ENCODE data around the gene SYNM.

SYNM gene

GRCh38 chr15:99137111-99137546 lies 32.2 kb downstream of the SYNM start:
- peak in 1 of 10 donors; percentile 79 for DNase-seq
- intact Hi-C loops (cut with DNase I), result no loop called here

GRCh38 chr15:99137877-99138276 lies 33.0 kb downstream of the SYNM start:
- peak in 2 of 10 donors; percentile 66 to 70 for DNase-seq
- intact Hi-C loops (cut with DNase I), result no loop called here

DNA sequence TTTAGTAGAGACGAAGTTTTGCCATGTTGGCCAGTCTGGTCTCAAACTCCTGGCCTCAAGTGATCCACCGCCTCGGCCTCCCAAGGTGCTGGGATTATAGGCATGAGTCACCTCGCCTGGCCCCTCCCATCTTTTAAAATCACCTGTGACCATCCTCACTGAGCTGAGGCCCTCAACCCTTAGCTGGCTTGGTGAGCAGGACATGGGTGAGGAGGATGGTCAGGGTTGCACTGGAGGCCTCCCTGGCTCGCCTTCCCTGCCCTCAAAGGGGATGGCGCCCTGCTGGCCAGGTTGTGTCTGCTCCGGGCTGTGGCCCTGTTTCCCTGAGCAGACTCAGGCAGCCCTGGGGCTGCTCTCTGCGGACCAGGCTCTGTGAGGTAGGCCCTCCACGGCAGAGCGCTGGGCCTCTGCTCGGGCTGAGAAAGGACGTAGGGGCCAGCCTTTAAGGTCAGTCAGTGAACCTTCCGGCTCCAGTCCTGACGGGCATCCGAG lies 33.7 kb downstream of the SYNM start:
- peak in 1 of 10 donors; percentile 75 for DNase-seq
- intact Hi-C loops (cut with DNase I), result no loop called here

- no peak for DNase-seq
- intact Hi-C loops (cut with DNase I), result no loop called here
These were observed 34.4 kb downstream of the SYNM start for GRCh38 chr15:99139276-99139675.

GRCh38 chr15:99140590-99140989 lies 35.7 kb downstream of the SYNM start:
- intact Hi-C loops (cut with DNase I), result no loop called here
- no peak for DNase-seq

GRCh38 chr15:99141943-99142342 lies 37.1 kb downstream of the SYNM start:
- intact Hi-C loops (cut with DNase I), result no loop called here
- DNase-seq, result no peak

DNA sequence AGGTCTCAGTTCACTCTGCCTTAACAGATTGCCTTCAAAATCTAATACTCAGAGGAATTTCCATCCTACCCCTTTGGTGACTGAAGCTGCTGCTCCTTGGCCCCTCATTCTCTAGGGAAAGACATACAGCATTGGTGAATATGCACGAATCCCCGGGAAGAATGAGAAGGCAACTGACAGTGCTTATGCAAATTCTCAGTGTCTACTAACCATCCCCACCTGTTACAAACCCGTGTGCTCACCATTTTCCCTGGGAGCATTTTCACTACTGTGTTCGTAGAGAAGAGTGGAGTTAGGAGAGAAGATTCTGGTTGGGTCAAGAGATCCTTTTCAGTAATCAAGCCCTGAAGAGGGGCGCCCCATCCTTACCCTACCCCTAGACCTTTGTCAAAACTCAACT lies 37.7 kb downstream of the SYNM start:
- no peak for DNase-seq
- intact Hi-C loops (cut with DNase I), result no loop called here

GRCh38 chr15:99143242-99143641 lies 38.4 kb downstream of the SYNM start:
- intact Hi-C loops (cut with DNase I), result no loop called here
- no peak for DNase-seq

- DNase-seq, result peak in 2 of 10 donors; percentile 24 to 52
- intact Hi-C loops (cut with DNase I), result no loop called here
These were observed 39.1 kb downstream of the SYNM start for GRCh38 chr15:99143655-99144610.

DNA sequence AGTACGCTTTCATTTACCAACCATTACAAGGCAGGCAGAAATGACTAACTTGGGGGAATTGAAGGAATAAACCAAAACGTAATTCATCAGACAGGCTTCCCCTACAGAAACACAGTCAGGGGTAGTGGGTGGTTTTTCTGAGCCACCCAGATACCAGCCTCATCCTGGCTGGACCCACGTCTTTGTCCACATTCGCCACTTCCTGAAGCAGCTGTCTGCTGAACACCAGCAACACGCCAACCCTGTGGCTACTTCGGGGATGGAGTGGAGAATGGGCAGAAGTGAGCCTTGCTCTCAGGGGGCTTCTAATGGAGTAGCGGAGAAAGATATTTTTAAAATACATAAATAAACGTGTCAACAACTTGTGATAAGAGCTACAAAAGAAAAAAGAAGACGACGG lies 40.1 kb downstream of the SYNM start:
- no peak for DNase-seq
- intact Hi-C loops (cut with DNase I), result no loop called here

GRCh38 chr15:99145778-99146177 lies 40.9 kb downstream of the SYNM start:
- intact Hi-C loops (cut with DNase I), result no loop called here
- DNase-seq, result no peak

DNA sequence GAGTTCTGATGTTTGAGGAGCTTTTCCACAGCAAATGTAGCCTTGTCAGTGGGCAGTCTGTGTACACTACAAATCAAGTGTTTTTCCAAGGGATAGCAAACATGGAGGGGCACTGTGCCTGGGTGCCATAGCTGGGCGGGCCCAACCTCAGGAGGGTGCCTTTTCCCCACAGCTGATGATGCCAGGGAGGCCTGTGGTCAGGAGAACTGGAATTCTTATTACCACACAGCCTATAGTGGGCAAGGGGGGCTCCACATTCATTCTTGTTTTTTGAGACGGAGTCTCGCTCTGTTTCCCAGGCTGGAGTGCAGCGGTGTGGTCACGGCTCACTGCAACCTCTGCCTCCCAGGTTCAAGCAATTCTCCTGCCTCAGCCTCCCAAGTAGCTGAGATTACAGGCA lies 41.8 kb downstream of the SYNM start:
- no peak for DNase-seq
- intact Hi-C loops (cut with DNase I), result no loop called here

DNA sequence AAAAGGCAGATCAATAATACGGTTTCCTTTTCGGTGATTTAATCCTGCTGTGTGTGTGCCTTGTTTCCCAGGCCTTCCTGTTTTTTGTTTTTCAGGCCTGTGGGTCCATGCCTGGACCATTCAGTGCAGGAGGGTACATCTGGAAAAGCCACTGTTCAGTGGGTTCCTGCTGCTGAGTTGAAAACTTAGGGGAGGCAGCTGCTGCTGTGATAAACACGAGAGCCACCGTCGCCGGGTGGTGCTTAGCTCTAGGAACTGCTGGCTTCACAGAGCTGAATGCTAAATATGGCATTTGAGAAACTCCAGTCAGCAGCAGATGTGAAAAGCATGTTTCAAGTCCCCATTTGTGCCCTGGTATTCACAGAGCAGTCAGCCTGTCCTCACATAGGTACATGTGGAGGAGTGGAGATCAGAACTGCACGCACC lies 44.0 kb downstream of the SYNM start:
- intact Hi-C loops (cut with DNase I), result no loop called here
- DNase-seq, result peak in 7 of 10 donors; percentile 30 to 93 (median 68)

- no peak for DNase-seq
- intact Hi-C loops (cut with DNase I), result no loop called here
These were observed 44.5 kb downstream of the SYNM start for GRCh38 chr15:99149366-99149765.

DNA sequence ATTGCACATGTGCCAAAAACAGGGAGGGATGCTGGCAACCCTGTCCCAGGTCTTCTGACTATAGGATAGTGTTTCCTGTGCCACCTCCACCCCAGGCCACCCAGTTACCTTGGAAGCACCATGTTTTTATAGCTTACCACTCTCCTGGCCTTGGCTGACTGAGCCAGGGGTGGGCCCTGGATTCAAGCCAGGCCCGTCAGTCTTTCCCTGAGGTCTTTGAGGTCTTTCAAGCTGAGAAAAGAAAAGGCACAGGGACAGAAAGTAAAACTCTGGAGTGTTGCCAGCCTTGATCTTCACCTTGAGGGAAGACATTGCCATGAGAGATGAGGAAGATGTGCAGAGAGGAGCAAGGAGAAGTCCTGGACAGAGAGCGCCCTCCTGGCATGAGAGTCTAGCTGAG lies 46.3 kb downstream of the SYNM start:
- DNase-seq, result no peak
- intact Hi-C loops (cut with DNase I), result no loop called here

GRCh38 chr15:99153026-99153535 lies 48.2 kb downstream of the SYNM start:
- DNase-seq, result peak in 1 of 10 donors; percentile 36
- intact Hi-C loops (cut with DNase I), result no loop called here

- peak in 1 of 10 donors; percentile 22 for DNase-seq
- intact Hi-C loops (cut with DNase I), result no loop called here
These were observed 49.4 kb downstream of the SYNM start for GRCh38 chr15:99154271-99154670.

DNA sequence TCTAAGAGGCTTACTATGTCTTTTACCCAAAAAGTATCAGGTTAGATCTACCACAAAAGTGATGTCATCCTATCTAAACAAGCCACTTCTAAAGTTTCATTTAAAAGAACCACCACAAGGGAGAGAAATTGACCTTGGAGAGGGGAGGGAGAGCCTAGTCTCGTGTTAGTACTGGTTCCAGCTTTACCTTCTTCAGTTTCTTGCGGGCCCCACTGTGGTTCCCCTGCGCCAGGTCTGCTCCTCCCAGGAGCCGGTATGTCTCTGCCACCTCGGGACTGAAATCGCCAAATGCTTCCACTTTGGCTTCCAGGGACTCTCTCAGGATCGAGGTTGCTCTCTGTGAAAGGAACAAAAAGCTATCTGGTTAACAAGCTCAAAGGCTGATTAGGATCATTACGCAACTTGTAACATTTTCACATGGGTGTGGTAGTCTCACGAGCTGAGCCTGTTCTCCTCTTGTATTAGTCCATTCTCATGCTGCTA lies 51.1 kb downstream of the SYNM start:
- intact Hi-C loops (cut with DNase I), result no loop called here
- no peak for DNase-seq

GRCh38 chr15:99157456-99157855 lies 52.6 kb downstream of the SYNM start:
- no peak for DNase-seq
- intact Hi-C loops (cut with DNase I), result no loop called here

- intact Hi-C loops (cut with DNase I), result no loop called here
- DNase-seq, result no peak
These were observed 53.9 kb downstream of the SYNM start for GRCh38 chr15:99158626-99159412.

Measured in posterior cingulate gyrus (tissue), 11 donors.